ENCODE measurements around the gene MCM5.

DNA sequence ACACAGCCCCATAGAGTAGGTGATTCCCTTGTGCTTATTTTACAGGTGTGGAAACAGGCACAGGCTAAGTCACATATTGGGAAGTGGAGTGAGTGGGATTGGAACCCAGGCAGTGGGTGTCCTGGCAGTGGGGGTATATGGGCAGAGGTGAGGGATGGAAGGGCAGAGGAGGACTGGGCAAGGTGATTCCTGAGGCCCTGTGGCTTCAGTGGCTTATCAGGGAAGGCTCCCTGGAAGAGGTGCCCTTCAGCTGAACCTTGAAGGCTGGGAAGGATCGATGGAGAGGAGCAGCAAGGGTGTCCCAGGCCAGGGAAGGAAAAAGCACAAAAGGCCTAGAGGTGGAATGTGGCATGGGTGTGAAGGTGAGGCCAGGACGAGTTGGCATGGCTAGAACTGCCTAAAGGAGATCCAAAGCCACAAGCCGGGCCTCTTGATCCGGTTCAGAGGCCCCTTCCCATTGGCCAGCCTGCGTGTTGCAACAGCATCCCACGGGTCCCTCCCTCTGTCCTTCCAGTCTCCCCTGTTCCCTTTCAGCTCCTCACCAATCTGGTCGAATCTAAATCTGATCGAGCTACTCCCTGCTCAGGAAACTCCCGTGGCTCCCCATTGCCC lies 41.7 kb downstream of the MCM5 start:
- TF ChIP-seq POLR2AphosphoS5 (IDR thresholded peaks at IDR 0.05; ENCODE audit: low read depth, low read length) = no peak
- no peak for TF ChIP-seq POLR2A (IDR thresholded peaks at IDR 0.05; ENCODE audit: low read depth, low read length)
- no peak for TF ChIP-seq TAF1 (IDR thresholded peaks at IDR 0.05; ENCODE audit: borderline replicate concordance, low read depth, low read length)
